ENCODE data around the gene L3MBTL4. TPM values are rescaled to one million over a fixed set of nuclear protein-coding genes. Genes with fewer than 3 reads are reported as not detected.
A peak's percentile ranks its signal among the peaks of the same experiment; 100 is the strongest.

L3MBTL4 gene
- total and polyA plus RNA-seq, 10 of the 15 experiments (the other 5 are each of a cell fraction or from before 2014, with no cell fraction given): 1.3 to 8.7 (median 3.8) TPM

- intact Hi-C loops (cut with micrococcal nuclease; ENCODE audit: unreplicated experiment) (no loop called here), in situ Hi-C loops (cut with MboI) (no loop called here)
- FAIRE-seq (no peak), DNase-seq (ENCODE audit: low read depth, low spot score) (no peak), ATAC-seq (no peak)
- no TSS peak for BruUV-seq (replicated peaks)
- WGBS (ENCODE audit: insufficient coverage, insufficient replicate concordance, low lambda C conversion rate, missing lambda C conversion rate): 10% methylated on average over 4 of the region's 4 CpGs
- Histone ChIP-seq H3K79me2 (ENCODE audit: control insufficient read depth, insufficient read depth, low read length) (no peaks in the 10 kb centered on the region), H3K36me3 (ENCODE audit: control insufficient read depth in 2 of 2, insufficient read depth in 2 of 2, low read length in 1 of 2) (no peaks in the 10 kb centered on the region), H3K4me1 (ENCODE audit: control insufficient read depth, insufficient read depth, low read length) (no peaks in the 10 kb centered on the region; the same call in 1 of the 2 replicates), H3K4me2 (ENCODE audit: control insufficient read depth, insufficient read depth) (no peak overlapping the region), H3K4me3 (no peak overlapping the region), H3K27ac (ENCODE audit: control insufficient read depth, insufficient read depth) (no peak overlapping the region), H2AFZ (ENCODE audit: control insufficient read depth, low read depth, low read length) (no peak overlapping the region), H3K9ac (ENCODE audit: control insufficient read depth, insufficient read depth, low read length) (no peak overlapping the region), H3K27me3 (replicated peaks in 1 of 2; ENCODE audit: control insufficient read depth in 2 of 2, insufficient read depth in 2 of 2, low read length in 1 of 2) (no peaks in the 10 kb centered on the region), H4K20me1 (ENCODE audit: control insufficient read depth, insufficient read depth) (no peaks in the 10 kb centered on the region), H3K9me3 (replicated peaks; ENCODE audit: control insufficient read depth, insufficient read depth, low read length) (peaks cover 3% of the 10 kb centered on the region; the same call in 2 of the 3 replicates)
- POLR2A ChIA-PET: no interaction called here
- TF ChIP-seq JUNB (IDR thresholded peaks at IDR 0.05) (peak; percentile 31; the same call in 1 of the 2 replicates), ETV6 (conservative IDR thresholded peaks at IDR 0.05 in 1 of 2, IDR thresholded peaks at IDR 0.05 in 1 of 2; ENCODE audit: borderline replicate concordance in 1 of 2, low read depth in 1 of 2) (0 out of 4 replicates have a peak, but pooled peaks of 1 of the 2 experiments have one; percentile 22)
- TF ChIP-seq, protein P1, sequence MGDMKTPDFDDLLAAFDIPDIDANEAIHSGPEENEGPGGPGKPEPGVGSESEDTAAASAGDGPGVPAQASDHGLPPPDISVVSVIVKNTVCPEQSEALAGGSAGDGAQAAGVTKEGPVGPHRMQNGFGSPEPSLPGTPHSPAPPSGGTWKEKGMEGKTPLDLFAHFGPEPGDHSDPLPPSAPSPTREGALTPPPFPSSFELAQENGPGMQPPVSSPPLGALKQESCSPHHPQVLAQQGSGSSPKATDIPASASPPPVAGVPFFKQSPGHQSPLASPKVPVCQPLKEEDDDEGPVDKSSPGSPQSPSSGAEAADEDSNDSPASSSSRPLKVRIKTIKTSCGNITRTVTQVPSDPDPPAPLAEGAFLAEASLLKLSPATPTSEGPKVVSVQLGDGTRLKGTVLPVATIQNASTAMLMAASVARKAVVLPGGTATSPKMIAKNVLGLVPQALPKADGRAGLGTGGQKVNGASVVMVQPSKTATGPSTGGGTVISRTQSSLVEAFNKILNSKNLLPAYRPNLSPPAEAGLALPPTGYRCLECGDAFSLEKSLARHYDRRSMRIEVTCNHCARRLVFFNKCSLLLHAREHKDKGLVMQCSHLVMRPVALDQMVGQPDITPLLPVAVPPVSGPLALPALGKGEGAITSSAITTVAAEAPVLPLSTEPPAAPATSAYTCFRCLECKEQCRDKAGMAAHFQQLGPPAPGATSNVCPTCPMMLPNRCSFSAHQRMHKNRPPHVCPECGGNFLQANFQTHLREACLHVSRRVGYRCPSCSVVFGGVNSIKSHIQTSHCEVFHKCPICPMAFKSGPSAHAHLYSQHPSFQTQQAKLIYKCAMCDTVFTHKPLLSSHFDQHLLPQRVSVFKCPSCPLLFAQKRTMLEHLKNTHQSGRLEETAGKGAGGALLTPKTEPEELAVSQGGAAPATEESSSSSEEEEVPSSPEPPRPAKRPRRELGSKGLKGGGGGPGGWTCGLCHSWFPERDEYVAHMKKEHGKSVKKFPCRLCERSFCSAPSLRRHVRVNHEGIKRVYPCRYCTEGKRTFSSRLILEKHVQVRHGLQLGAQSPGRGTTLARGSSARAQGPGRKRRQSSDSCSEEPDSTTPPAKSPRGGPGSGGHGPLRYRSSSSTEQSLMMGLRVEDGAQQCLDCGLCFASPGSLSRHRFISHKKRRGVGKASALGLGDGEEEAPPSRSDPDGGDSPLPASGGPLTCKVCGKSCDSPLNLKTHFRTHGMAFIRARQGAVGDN (IDR thresholded peaks at IDR 0.05): no peak
- SMC1A ChIA-PET (ENCODE audit: uncharacterized antibody, unreplicated experiment): interaction anchor here (0.7 kb wide), 1 partner anchor 234 kb away, joined by 3 read pairs; no protein-coding TSS in a partner anchor
- RAD21 ChIA-PET (ENCODE audit: unreplicated experiment): no interaction called here
- CTCF ChIA-PET: no interaction called here
Observed at GRCh38 chr18:6255116-6255705, 159.5 kb downstream of the L3MBTL4 start.
